Right ventricle myocardium superior (tissue), 1 donor: Measurements from ENCODE around the gene GRID1. TPM values are rescaled to one million over a fixed set of nuclear protein-coding genes. Genes with fewer than 3 reads are reported as not detected.

Source experiments
- ATAC-seq: fragments of 200-7000 bp; cut with Tn5 transposase; one replicate; pipeline ENCODE4 v1.9.1; 2020; ENCODE audit warnings: mild to moderate bottlenecking; ENCODE audit not compliant: poor library complexity
- DNase-seq: peaks from one replicate; pipeline ENCODE4 v3.0.0-alpha.2; 2020
- intact Hi-C: fragments of 100-400 bp; cut with DNase I; formaldehyde crosslinking; loops from one replicate; pipeline ENCODE4 v1.11.2; 2022
- total RNA-seq: library from RNA; stranded (reverse); fragmentation: NEBNext Ultra II Directional; extraction: Animal tissue kit (Norgen Biotek cat#: 25700); gene quantifications from one replicate; pipeline ENCODE4 v1.2.1, GENCODE V29; 2021
- donor health status: DM: no; HTN: yes; CAD: no; lungs with severe emphysema.

The GRID1 gene
- total RNA-seq, 1 donor from 2014 or later, result 1.1 TPM

- DNase-seq (no peak), ATAC-seq (no peak)
- intact Hi-C loops, result no loop called here
Observed at GRCh38 chr10:86266446-86267242, 100.0 kb downstream of the GRID1 start.

- DNase-seq, result no peak
- no peak for ATAC-seq
- intact Hi-C loops, result no loop called here
Observed at GRCh38 chr10:86265895-86266259, 100.7 kb downstream of the GRID1 start.

GRCh38 chr10:86265236-86265894 is 101.2 kb downstream of the GRID1 start:
- DNase-seq (no peak), ATAC-seq (no peak)
- intact Hi-C loops, result no loop called here

GRCh38 chr10:86264481-86265231 is 101.9 kb downstream of the GRID1 start:
- DNase-seq (no peak), ATAC-seq (no peak)
- intact Hi-C loops, result no loop called here

GRCh38 chr10:86263907-86264306 is 102.7 kb downstream of the GRID1 start:
- intact Hi-C loops, result no loop called here
- ATAC-seq (no peak), DNase-seq (no peak)

GRCh38 chr10:86263209-86263608 is 103.4 kb downstream of the GRID1 start:
- ATAC-seq, result no peak
- DNase-seq, result no peak
- intact Hi-C loops, result no loop called here

GRCh38 chr10:86262688-86263181 is 103.9 kb downstream of the GRID1 start:
- ATAC-seq (no peak), DNase-seq (no peak)
- intact Hi-C loops, result no loop called here

GRCh38 chr10:86261941-86262687 is 104.5 kb downstream of the GRID1 start:
- intact Hi-C loops, result no loop called here
- DNase-seq (no peak), ATAC-seq (peak; percentile 59)

- intact Hi-C loops, result no loop called here
- DNase-seq (no peak), ATAC-seq (no peak)
Observed at GRCh38 chr10:86261470-86261869, 105.1 kb downstream of the GRID1 start.

GRCh38 chr10:86260564-86260963 is 106.0 kb downstream of the GRID1 start:
- DNase-seq (no peak), ATAC-seq (no peak)
- intact Hi-C loops, result no loop called here

- no peak for DNase-seq
- intact Hi-C loops, result no loop called here
- ATAC-seq, result no peak
Observed at GRCh38 chr10:86259901-86260562, 106.6 kb downstream of the GRID1 start.

GRCh38 chr10:86258941-86259340 is 107.7 kb downstream of the GRID1 start:
- DNase-seq, result no peak
- ATAC-seq, result no peak
- intact Hi-C loops, result no loop called here

- ATAC-seq (no peak), DNase-seq (no peak)
- intact Hi-C loops, result no loop called here
Observed at GRCh38 chr10:86258499-86258898, 108.1 kb downstream of the GRID1 start.

GRCh38 chr10:86257683-86258082 is 108.9 kb downstream of the GRID1 start:
- ATAC-seq (no peak), DNase-seq (no peak)
- intact Hi-C loops, result no loop called here

- intact Hi-C loops, result no loop called here
- ATAC-seq, result no peak
- no peak for DNase-seq
Observed at GRCh38 chr10:86256690-86257315, 109.8 kb downstream of the GRID1 start.

GRCh38 chr10:86255405-86256251 is 111.0 kb downstream of the GRID1 start:
- no peak for DNase-seq
- intact Hi-C loops, result no loop called here
- ATAC-seq, result no peak

GRCh38 chr10:86254526-86255174 is 111.9 kb downstream of the GRID1 start:
- intact Hi-C loops, result no loop called here
- no peak for DNase-seq
- no peak for ATAC-seq
